ENCODE data around the gene HOXD10. TPM values are rescaled to one million over a fixed set of nuclear protein-coding genes. Genes with fewer than 3 reads are reported as not detected.

The HOXD10 gene
- total and polyA plus RNA-seq, 2 of the 13 experiments (the other 11 are each of a cell fraction or from before 2014, with no cell fraction given) = not detected

GRCh38 chr2:176088048-176088936, 28.3 kb upstream of the HOXD10 start (continued):
- TF ChIP-seq HIVEP1 (CRISPR knock-in tag; IDR thresholded peaks at IDR 0.05) = peak; percentile 55; the same call in 1 of the 2 replicates
- TF ChIP-seq KDM5A (IDR thresholded peaks at IDR 0.05; ENCODE audit: borderline replicate concordance, low read length) = no peak
- no peak for TF ChIP-seq ESRRA (CRISPR knock-in tag; IDR thresholded peaks at IDR 0.05; ENCODE audit: low read depth)
- TF ChIP-seq ARNT (IDR thresholded peaks at IDR 0.05) = no peak
- no peak for TF ChIP-seq MEIS1 (CRISPR knock-in tag; IDR thresholded peaks at IDR 0.05; ENCODE audit: borderline replicate concordance)
- no peak; the same call in 1 of the 2 replicates for TF ChIP-seq THAP9 (CRISPR knock-in tag; IDR thresholded peaks at IDR 0.05; ENCODE audit: borderline replicate concordance)
- TF ChIP-seq NFKBIZ (CRISPR knock-in tag; IDR thresholded peaks at IDR 0.05) = no peak
- no peak for TF ChIP-seq TARDBP (CRISPR knock-in tag; IDR thresholded peaks at IDR 0.05)
- TF ChIP-seq ZC3H4 (CRISPR knock-in tag; IDR thresholded peaks at IDR 0.05; ENCODE audit: borderline replicate concordance) = no peak
- TF ChIP-seq, protein P1, sequence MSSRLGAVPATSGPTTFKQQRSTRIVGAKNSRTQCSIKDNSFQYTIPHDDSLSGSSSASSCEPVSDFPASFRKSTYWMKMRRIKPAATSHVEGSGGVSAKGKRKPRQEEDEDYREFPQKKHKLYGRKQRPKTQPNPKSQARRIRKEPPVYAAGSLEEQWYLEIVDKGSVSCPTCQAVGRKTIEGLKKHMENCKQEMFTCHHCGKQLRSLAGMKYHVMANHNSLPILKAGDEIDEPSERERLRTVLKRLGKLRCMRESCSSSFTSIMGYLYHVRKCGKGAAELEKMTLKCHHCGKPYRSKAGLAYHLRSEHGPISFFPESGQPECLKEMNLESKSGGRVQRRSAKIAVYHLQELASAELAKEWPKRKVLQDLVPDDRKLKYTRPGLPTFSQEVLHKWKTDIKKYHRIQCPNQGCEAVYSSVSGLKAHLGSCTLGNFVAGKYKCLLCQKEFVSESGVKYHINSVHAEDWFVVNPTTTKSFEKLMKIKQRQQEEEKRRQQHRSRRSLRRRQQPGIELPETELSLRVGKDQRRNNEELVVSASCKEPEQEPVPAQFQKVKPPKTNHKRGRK (CRISPR knock-in tag; IDR thresholded peaks at IDR 0.05) = no peak
- peak; percentile 55; the same call in 1 of the 2 replicates for TF ChIP-seq ARID5B (CRISPR knock-in tag; IDR thresholded peaks at IDR 0.05)
- TF ChIP-seq ZNF784 (CRISPR knock-in tag; IDR thresholded peaks at IDR 0.05; ENCODE audit: borderline replicate concordance) = 0 out of 2 replicates have a peak, but pooled peaks have one; percentile 48
- no peak for TF ChIP-seq DR1 (CRISPR knock-in tag; IDR thresholded peaks at IDR 0.05)
- TF ChIP-seq ZNF468 (CRISPR knock-in tag; IDR thresholded peaks at IDR 0.05) = no peak
- no peak for TF ChIP-seq ZNF432 (CRISPR knock-in tag; IDR thresholded peaks at IDR 0.05; ENCODE audit: borderline replicate concordance)
- TF ChIP-seq TGIF2 (CRISPR knock-in tag; IDR thresholded peaks at IDR 0.05) = no peak
- no peak; the same call in 1 of the 2 replicates for TF ChIP-seq ZBTB7B (CRISPR knock-in tag; IDR thresholded peaks at IDR 0.05)
- TF ChIP-seq MYNN (CRISPR knock-in tag; IDR thresholded peaks at IDR 0.05; ENCODE audit: low read depth) = no peak
- TF ChIP-seq HOXA3 (CRISPR knock-in tag; IDR thresholded peaks at IDR 0.05) = peak; percentile 68; the same call in 1 of the 2 replicates
- TF ChIP-seq ZNF20 (CRISPR knock-in tag; IDR thresholded peaks at IDR 0.05) = no peak

Measured in HepG2 (cell line).